Tibial nerve (tissue), 4 donors: ENCODE results near the gene UBE2G2. TPM values are rescaled to one million over a fixed set of nuclear protein-coding genes. Genes with fewer than 3 reads are reported as not detected.

Experiments used
- DNase-seq, 2 donors: peaks; one replicate each; pipeline ENCODE4 v3.0.0-alpha.2; 2019; ENCODE audit warnings: low spot score in 2 of 2
- H3K27ac ChIP-seq, 4 donors: fragments of 200-600 bp; sonication (generic) in 3 of 4; one replicate each; pipeline ENCODE4 v1.5.1; 2017 to 2019; ENCODE audit warnings: mild to moderate bottlenecking in 1 of 4
- H3K27me3 ChIP-seq, 2 donors: fragments of 200-600 bp; sonication (generic) in 1 of 2; one replicate each; pipeline versions ENCODE4 v1.5.1 to v1.6.0; 2017 to 2019
- H3K36me3 ChIP-seq, 3 donors: fragments of 200-600 bp; sonication (generic); one replicate each; pipeline ENCODE4 v1.5.1; 2018 to 2019
- H3K4me1 ChIP-seq, 4 donors: fragments of 200-600 bp; sonication (generic) in 3 of 4; one replicate each; pipeline ENCODE4 v1.5.1; 2017 to 2019
- H3K4me3 ChIP-seq, 4 donors: fragments of 200-600 bp; sonication (generic) in 3 of 4; one replicate each; pipeline ENCODE4 v1.5.1; 2017 to 2019; ENCODE audit warnings: mild to moderate bottlenecking in 1 of 4, moderate library complexity in 1 of 4
- H3K9me3 ChIP-seq, 4 donors: fragments of 200-600 bp; sonication (generic) in 3 of 4; one replicate each; pipeline ENCODE4 v1.5.1; 2017 to 2019
- EP300 ChIP-seq, 2 donors: sonication (generic); formaldehyde crosslinking; IDR thresholded peaks; one replicate each; pipeline ENCODE4 v1.6.1; 2017; ENCODE audit warnings: antibody characterized with exemption in 2 of 2, mild to moderate bottlenecking in 1 of 2
- POLR2A ChIP-seq, 2 donors: fragments of 450-650 bp; IDR thresholded peaks; one replicate each; pipeline ENCODE4 v1.6.1; 2017; ENCODE audit warnings: antibody characterized with exemption in 2 of 2, mild to moderate bottlenecking in 2 of 2, moderate library complexity in 2 of 2
- WGBS, 2 donors: methylation state at CpG; one replicate each; pipeline ENCODE4 v1.1.5; 2018; 5-methylcytosine and 5-hydroxymethylcytosine counted together
- total RNA-seq, 4 donors: library from RNA; depleted of rRNA; stranded (reverse); fragments of >200 nt; gene quantifications; one replicate each; pipeline ENCODE4 v1.1.0, GENCODE V29; 2016
- TF ChIP-seq, protein P1 (sequence below), 5 experiments: fragments of 200-600 bp in 3 of 5; fragments of 450-650 bp in 2 of 5; sonication (generic) in 3 of 5; IDR thresholded peaks; one replicate each; pipeline ENCODE4 v1.5.1; 2016 to 2019; ENCODE audit warnings: antibody characterized with exemption in 5 of 5, mild to moderate bottlenecking in 3 of 5, moderate library complexity in 2 of 5

Gene UBE2G2
- total RNA-seq, 4 donors from 2014 or later, result 89.4 to 165 (median 99.3) TPM

DNA sequence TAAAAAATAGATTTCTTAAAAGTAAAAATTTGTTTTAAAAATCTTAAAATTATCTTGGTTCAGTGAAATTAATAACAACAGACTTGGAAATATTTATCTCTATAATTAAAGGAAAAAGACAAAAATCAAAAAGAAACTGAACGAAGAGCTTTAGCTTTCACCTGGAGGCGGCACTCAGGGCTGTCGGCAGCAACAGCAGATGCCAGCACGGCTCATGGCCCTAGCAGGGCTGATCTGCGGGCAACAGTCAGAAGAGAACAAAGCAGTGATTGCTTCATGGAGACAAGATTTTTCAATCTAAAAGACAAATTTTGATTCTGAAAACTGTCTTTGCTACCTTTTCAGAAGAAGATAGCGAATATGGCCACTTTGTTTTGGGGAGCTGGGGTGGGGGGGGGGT, 22.6 kb downstream of the UBE2G2 start:
- H3K27ac ChIP-seq, result no peak overlapping the region
- peaks cover 0 to 18% (median 2%) of the 10 kb centered on the region in 4 donors for H3K4me1 ChIP-seq
- TF ChIP-seq EP300 (IDR thresholded peaks at IDR 0.05) (no peak), POLR2A (IDR thresholded peaks at IDR 0.05) (no peak)
- TF ChIP-seq, protein P1, sequence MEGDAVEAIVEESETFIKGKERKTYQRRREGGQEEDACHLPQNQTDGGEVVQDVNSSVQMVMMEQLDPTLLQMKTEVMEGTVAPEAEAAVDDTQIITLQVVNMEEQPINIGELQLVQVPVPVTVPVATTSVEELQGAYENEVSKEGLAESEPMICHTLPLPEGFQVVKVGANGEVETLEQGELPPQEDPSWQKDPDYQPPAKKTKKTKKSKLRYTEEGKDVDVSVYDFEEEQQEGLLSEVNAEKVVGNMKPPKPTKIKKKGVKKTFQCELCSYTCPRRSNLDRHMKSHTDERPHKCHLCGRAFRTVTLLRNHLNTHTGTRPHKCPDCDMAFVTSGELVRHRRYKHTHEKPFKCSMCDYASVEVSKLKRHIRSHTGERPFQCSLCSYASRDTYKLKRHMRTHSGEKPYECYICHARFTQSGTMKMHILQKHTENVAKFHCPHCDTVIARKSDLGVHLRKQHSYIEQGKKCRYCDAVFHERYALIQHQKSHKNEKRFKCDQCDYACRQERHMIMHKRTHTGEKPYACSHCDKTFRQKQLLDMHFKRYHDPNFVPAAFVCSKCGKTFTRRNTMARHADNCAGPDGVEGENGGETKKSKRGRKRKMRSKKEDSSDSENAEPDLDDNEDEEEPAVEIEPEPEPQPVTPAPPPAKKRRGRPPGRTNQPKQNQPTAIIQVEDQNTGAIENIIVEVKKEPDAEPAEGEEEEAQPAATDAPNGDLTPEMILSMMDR (IDR thresholded peaks at IDR 0.05), result no peak
- H3K27me3 ChIP-seq, result no peaks in the 10 kb centered on the region
- no peak overlapping the region for H3K4me3 ChIP-seq
- no peak for DNase-seq
- H3K9me3 ChIP-seq, result no peaks in the 10 kb centered on the region
- 86 to 90% methylated on average over 6 of the region's 6 CpGs for WGBS, 2 donors
- peaks cover 0 to 49% (median 4%) of the 10 kb centered on the region in 3 donors for H3K36me3 ChIP-seq

DNA sequence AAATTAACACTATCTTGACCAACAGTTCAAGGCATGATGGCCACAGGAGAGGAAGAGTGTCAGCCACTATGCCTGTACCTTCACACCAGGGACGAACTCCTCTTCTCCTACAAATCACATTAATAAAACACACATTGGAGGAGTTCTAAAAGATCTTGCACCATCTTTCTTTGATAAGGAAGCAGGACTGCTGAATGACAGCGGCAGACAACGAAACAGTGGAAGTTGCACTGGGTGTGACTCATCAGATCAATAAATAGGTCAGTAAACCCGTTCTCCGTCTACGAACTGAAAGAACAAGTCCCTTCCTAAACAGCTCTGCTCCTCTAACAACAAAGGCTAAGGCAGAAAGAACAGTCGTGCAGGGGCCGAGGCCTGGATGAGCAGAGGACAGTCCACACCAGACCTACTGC, 23.1 kb downstream of the UBE2G2 start:
- H3K4me1 ChIP-seq, result peaks cover 0 to 18% (median 2%) of the 10 kb centered on the region in 4 donors
- WGBS, 2 donors, result 78 to 83% methylated on average over 8 of the region's 8 CpGs
- H3K27me3 ChIP-seq, result no peaks in the 10 kb centered on the region
- no peak overlapping the region for H3K4me3 ChIP-seq
- H3K9me3 ChIP-seq, result no peaks in the 10 kb centered on the region
- DNase-seq, result no peak
- TF ChIP-seq, protein P1 (IDR thresholded peaks at IDR 0.05), result no peak
- TF ChIP-seq POLR2A (IDR thresholded peaks at IDR 0.05), result no peak
- TF ChIP-seq EP300 (IDR thresholded peaks at IDR 0.05), result no peak
- peaks cover 0 to 49% (median 5%) of the 10 kb centered on the region in 3 donors for H3K36me3 ChIP-seq
- H3K27ac ChIP-seq, result no peak overlapping the region

DNA sequence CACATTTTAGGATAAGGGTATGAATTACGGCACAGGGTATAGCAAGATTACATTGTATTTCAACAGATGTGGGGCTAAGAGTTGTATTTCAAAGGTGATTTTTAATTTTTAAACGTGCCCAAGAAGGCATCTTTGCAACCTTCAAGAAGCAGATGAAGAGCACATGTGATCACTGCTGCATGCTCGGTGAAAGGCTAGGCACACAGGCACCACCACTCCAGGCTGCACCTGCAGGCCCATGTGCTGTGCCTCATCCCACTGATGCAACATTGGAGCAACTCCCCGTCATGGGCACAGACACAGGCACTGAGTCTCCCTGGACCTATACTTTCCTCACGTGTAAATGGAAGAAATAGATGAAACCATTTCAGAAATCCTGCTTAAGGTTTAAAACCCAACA, 23.5 kb downstream of the UBE2G2 start:
- Histone ChIP-seq H3K27ac (no peak overlapping the region), H3K4me3 (no peak overlapping the region), H3K4me1 (peaks cover 0 to 18% (median 2%) of the 10 kb centered on the region in 4 donors), H3K36me3 (peaks cover 0 to 49% (median 9%) of the 10 kb centered on the region in 3 donors), H3K27me3 (no peaks in the 10 kb centered on the region), H3K9me3 (no peaks in the 10 kb centered on the region)
- TF ChIP-seq POLR2A (IDR thresholded peaks at IDR 0.05), result no peak
- no peak for TF ChIP-seq EP300 (IDR thresholded peaks at IDR 0.05)
- TF ChIP-seq, protein P1 (IDR thresholded peaks at IDR 0.05), result no peak
- 89 to 92% methylated on average over 5 of the region's 5 CpGs for WGBS, 2 donors
- no peak for DNase-seq

DNA sequence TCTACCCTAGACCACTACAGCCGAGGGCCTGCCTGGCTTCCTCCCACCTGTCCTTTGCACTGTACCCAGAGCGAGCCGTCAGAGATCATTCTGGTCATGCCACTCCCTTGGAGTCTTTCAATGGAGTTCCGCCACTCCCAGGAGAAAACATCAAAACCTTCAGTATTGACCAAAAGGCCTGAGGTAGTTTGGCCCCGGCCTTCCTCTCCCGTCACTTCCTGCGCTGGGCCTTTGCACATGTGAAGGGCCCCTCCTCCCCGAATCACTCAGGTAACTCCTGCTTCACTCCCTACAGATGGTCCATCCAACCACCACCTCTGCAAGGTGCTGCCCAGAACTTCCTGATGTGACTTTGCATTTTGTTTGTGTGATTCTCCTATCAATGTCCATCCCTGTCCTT, 26.6 kb downstream of the UBE2G2 start:
- Histone ChIP-seq H3K4me1 (peaks cover 0 to 10% (median 2%) of the 10 kb centered on the region in 4 donors), H3K9me3 (no peaks in the 10 kb centered on the region), H3K4me3 (no peak overlapping the region), H3K27me3 (no peaks in the 10 kb centered on the region), H3K27ac (no peak overlapping the region), H3K36me3 (peaks cover 0 to 66% (median 15%) of the 10 kb centered on the region in 3 donors)
- DNase-seq, result no peak
- no peak for TF ChIP-seq POLR2A (IDR thresholded peaks at IDR 0.05)
- no peak for TF ChIP-seq EP300 (IDR thresholded peaks at IDR 0.05)
- TF ChIP-seq, protein P1 (IDR thresholded peaks at IDR 0.05), result no peak
- WGBS, 2 donors, result 93 to 95% methylated on average over 8 of the region's 8 CpGs

DNA sequence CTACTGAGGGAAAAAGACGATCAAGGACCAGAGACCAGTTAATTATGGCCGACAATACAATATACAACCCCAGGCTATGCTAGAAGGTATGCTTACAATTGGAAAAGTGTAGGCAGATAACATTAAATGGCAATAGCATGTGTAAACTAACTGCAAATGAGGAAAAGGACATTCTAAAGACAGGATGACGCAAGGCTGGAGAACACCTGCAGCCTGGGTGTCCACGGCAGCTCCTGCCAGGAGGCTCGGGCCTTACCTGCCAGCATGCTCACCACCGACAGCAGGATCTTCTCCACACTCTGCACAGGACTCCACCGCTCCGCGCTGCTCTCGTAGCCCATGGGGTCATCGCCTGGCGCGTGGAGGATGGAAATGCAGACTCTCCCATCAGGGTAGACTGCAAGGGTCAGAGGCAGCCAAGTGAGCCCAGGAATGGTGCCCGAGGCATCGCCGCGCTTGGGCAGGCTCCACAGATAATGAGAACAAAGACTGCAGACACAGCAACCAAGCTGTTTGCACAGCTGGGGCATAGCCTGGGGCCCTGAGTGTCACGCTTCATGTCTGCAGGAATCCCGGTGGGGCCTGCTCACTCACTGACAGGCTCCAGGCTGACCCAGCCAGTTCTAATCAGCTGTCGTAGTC, 28.2 kb downstream of the UBE2G2 start:
- H3K4me3 ChIP-seq, result no peak overlapping the region
- DNase-seq, result no peak
- H3K4me1 ChIP-seq, result no peaks in the 10 kb centered on the region
- peaks cover 0 to 80% (median 15%) of the 10 kb centered on the region in 3 donors for H3K36me3 ChIP-seq
- TF ChIP-seq POLR2A (IDR thresholded peaks at IDR 0.05) (no peak), EP300 (IDR thresholded peaks at IDR 0.05) (no peak)
- TF ChIP-seq, protein P1 (IDR thresholded peaks at IDR 0.05), result no peak
- WGBS, 2 donors, result 78 to 84% methylated on average over 20 of the region's 20 CpGs
- H3K27me3 ChIP-seq, result no peaks in the 10 kb centered on the region
- no peak overlapping the region for H3K27ac ChIP-seq
- H3K9me3 ChIP-seq, result no peaks in the 10 kb centered on the region
